Hepatocyte (in vitro differentiated cells): ENCODE measurements around the gene FAM217A.
"Not testable (repeated sequence)": the region's sequence is repeated elsewhere in the genome, so short reads cannot be mapped to it uniquely, and the experiment has no call there.

Source experiments
- EZH2 ChIP-seq: fragments of 200-600 bp; sonication (generic); IDR thresholded peaks from 2 replicates; pipeline ENCODE4 v1.6.1; 2016; ENCODE audit warnings: antibody characterized with exemption, mild to moderate bottlenecking, borderline replicate concordance
- EZH2phosphoT487 ChIP-seq: fragments of 200-600 bp; sonication (generic); IDR thresholded peaks from one replicate; pipeline ENCODE4 v1.6.1; 2018; ENCODE audit warnings: antibody characterized with exemption, mild to moderate bottlenecking, low read depth, moderate library complexity; ENCODE audit not compliant: unreplicated experiment, severe bottlenecking
- TF ChIP-seq, protein P1 (sequence below): fragments of 200-600 bp; sonication (generic); IDR thresholded peaks from 2 replicates; pipeline ENCODE4 v1.5.1; 2016; ENCODE audit warnings: antibody characterized with exemption, mild to moderate bottlenecking; ENCODE audit not compliant: poor library complexity

DNA sequence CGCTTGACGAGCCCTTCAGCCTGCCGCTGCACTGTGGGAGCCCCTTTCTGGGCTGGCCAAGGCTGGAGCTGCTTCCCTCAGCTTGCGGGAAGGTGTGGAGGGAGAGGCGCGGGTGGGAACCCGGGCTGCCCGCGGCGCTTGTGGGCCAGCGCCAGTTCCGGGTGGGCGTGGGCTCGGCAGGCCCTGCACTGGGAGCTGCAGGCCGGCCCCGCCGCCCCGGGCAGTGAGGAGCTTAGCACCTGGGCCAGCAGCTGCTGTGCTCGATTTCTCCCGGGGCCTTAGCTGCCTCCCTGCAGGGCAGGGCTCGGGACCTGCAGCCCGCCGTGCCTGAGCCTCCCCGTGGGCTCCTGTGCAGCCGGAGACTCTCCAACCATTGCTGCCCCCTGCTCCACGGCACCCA lies 11.1 kb upstream of the FAM217A start:
- TF ChIP-seq, protein P1, sequence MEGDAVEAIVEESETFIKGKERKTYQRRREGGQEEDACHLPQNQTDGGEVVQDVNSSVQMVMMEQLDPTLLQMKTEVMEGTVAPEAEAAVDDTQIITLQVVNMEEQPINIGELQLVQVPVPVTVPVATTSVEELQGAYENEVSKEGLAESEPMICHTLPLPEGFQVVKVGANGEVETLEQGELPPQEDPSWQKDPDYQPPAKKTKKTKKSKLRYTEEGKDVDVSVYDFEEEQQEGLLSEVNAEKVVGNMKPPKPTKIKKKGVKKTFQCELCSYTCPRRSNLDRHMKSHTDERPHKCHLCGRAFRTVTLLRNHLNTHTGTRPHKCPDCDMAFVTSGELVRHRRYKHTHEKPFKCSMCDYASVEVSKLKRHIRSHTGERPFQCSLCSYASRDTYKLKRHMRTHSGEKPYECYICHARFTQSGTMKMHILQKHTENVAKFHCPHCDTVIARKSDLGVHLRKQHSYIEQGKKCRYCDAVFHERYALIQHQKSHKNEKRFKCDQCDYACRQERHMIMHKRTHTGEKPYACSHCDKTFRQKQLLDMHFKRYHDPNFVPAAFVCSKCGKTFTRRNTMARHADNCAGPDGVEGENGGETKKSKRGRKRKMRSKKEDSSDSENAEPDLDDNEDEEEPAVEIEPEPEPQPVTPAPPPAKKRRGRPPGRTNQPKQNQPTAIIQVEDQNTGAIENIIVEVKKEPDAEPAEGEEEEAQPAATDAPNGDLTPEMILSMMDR: not testable (repeated sequence)
- TF ChIP-seq EZH2, EZH2phosphoT487: not testable (repeated sequence)
